ENCODE results near the gene MYO1G.

Gene MYO1G

DNA sequence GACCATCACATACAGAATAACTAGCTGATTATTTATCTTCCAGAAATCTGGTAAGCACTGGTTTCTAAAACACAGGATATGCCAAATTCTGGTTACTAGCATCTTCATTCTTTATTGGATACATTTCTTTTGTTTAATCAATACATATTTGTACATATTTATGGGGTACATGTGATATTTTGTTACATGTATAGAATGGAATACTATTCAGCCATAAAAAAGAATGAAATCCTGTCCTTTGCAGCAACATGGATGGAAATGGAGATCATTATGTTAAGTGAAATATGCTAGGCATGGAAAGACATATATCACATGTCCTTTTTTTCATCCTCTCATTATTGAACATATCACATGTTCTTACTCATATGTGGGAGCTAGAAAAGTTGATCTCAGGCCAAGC is 60.8 kb downstream of the MYO1G start:
- no peaks in the 10 kb centered on the region for H3K27me3 ChIP-seq (ENCODE audit: insufficient read depth, low read length, poor library complexity, severe bottlenecking)

DNA sequence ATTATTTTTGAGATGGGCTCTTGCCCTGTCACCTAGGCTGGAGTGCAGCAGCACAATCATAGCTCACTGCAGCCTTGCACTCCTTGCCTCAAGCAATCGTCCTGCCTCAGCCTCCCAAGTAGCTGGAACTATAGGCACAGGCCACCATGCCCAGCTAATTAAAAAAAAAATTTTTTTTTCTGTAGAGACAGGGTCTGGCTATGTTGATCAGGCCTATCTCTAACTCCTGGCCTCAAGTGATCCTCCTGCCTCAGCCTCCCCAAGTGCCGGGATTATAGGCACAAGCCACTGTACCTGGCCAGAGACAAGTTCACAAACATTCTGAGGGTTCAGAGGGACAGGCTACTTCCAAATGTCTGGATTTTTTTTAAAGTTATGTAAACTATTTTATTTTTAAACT is 61.4 kb downstream of the MYO1G start:
- no peaks in the 10 kb centered on the region for H3K9me2 ChIP-seq (replicated peaks; ENCODE audit: low read depth, low read length)
- no peak overlapping the region for H2AFZ ChIP-seq (ENCODE audit: low read length)
- no peak overlapping the region for H3K9ac ChIP-seq (ENCODE audit: low read depth, low read length, poor library complexity, severe bottlenecking)
- no peaks in the 10 kb centered on the region for H4K20me1 ChIP-seq (ENCODE audit: insufficient read depth, low read length, poor library complexity, severe bottlenecking)
- H3K4me1 ChIP-seq (ENCODE audit: insufficient read depth, low read length, poor library complexity, severe bottlenecking): no peaks in the 10 kb centered on the region
- no peaks in the 10 kb centered on the region for H3K79me2 ChIP-seq (ENCODE audit: insufficient read depth, low read length)
- no peak for TF ChIP-seq EZH2phosphoT487 (IDR thresholded peaks at IDR 0.05; ENCODE audit: borderline replicate concordance)
- TF ChIP-seq, protein P1, sequence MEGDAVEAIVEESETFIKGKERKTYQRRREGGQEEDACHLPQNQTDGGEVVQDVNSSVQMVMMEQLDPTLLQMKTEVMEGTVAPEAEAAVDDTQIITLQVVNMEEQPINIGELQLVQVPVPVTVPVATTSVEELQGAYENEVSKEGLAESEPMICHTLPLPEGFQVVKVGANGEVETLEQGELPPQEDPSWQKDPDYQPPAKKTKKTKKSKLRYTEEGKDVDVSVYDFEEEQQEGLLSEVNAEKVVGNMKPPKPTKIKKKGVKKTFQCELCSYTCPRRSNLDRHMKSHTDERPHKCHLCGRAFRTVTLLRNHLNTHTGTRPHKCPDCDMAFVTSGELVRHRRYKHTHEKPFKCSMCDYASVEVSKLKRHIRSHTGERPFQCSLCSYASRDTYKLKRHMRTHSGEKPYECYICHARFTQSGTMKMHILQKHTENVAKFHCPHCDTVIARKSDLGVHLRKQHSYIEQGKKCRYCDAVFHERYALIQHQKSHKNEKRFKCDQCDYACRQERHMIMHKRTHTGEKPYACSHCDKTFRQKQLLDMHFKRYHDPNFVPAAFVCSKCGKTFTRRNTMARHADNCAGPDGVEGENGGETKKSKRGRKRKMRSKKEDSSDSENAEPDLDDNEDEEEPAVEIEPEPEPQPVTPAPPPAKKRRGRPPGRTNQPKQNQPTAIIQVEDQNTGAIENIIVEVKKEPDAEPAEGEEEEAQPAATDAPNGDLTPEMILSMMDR (conservative IDR thresholded peaks at IDR 0.05; ENCODE audit: low read length): no peak
- H3K9me3 ChIP-seq (ENCODE audit: insufficient read depth, low read depth, low read length): no peaks in the 10 kb centered on the region
- no peak overlapping the region for H3K4me2 ChIP-seq (ENCODE audit: low read depth, low read length, poor library complexity, severe bottlenecking)
- no peaks in the 10 kb centered on the region for H3K27me3 ChIP-seq (ENCODE audit: insufficient read depth, low read length, poor library complexity, severe bottlenecking)
- H3F3A ChIP-seq (ENCODE audit: low read depth): no peaks in the 10 kb centered on the region
- no peaks in the 10 kb centered on the region for H3K36me3 ChIP-seq (ENCODE audit: insufficient read depth, low read length)
- H3K4me3 ChIP-seq (ENCODE audit: low read length, poor library complexity, severe bottlenecking): no peak overlapping the region

More for the DNA sequence above, 60.8 kb downstream of the MYO1G start:
- no peak for TF ChIP-seq EZH2phosphoT487 (IDR thresholded peaks at IDR 0.05; ENCODE audit: borderline replicate concordance)
- TF ChIP-seq, protein P1 (conservative IDR thresholded peaks at IDR 0.05; ENCODE audit: low read length): no peak
- no peaks in the 10 kb centered on the region for H4K20me1 ChIP-seq (ENCODE audit: insufficient read depth, low read length, poor library complexity, severe bottlenecking)
- H2AFZ ChIP-seq (ENCODE audit: low read length): no peak overlapping the region
- no peak overlapping the region for H3K4me3 ChIP-seq (ENCODE audit: low read length, poor library complexity, severe bottlenecking)
- no peaks in the 10 kb centered on the region for H3K79me2 ChIP-seq (ENCODE audit: insufficient read depth, low read length)
- H3K9me2 ChIP-seq (replicated peaks; ENCODE audit: low read depth, low read length): no peaks in the 10 kb centered on the region
- no peaks in the 10 kb centered on the region for H3F3A ChIP-seq (ENCODE audit: low read depth)
- H3K36me3 ChIP-seq (ENCODE audit: insufficient read depth, low read length): no peaks in the 10 kb centered on the region
- no peak overlapping the region for H3K9ac ChIP-seq (ENCODE audit: low read depth, low read length, poor library complexity, severe bottlenecking)
- H3K4me1 ChIP-seq (ENCODE audit: insufficient read depth, low read length, poor library complexity, severe bottlenecking): no peaks in the 10 kb centered on the region
- no peak overlapping the region for H3K4me2 ChIP-seq (ENCODE audit: low read depth, low read length, poor library complexity, severe bottlenecking)
- H3K9me3 ChIP-seq (ENCODE audit: insufficient read depth, low read depth, low read length): no peaks in the 10 kb centered on the region

DNA sequence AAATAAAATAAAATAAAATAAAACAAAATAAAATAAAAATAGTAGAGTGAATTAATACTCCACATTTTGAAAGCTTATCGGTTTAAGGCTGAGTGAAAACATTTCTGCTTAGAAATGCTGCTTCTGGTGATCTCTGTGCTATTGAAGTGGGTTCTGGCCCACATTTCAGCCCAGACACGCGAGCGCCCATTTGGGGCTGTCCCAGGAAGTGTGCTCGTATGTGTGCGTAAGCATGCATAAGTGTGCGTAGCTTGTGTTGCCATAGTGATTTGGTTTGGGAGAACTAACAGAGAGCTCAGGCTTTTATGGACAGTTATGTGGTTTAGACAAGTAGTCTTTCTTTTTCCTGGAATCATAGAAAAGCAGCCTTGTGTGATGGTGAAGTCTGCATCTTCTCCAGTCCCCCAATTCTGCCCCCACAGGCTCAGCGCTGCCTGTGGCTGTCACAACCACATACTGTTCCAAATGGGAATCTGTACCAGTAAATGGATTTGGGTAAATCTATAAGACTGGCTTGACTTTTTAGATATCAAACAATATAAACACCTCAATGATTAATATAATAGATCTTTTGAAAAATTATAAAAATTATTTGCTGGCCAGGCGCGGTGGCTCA is 63.7 kb downstream of the MYO1G start:
- no peak overlapping the region for H3K9ac ChIP-seq (ENCODE audit: low read depth, low read length, poor library complexity, severe bottlenecking)
- H3K9me3 ChIP-seq (ENCODE audit: insufficient read depth, low read depth, low read length): no peaks in the 10 kb centered on the region

More for the DNA sequence above, 63.7 kb downstream of the MYO1G start:
- H4K20me1 ChIP-seq (ENCODE audit: insufficient read depth, low read length, poor library complexity, severe bottlenecking): no peaks in the 10 kb centered on the region
- H3K27me3 ChIP-seq (ENCODE audit: insufficient read depth, low read length, poor library complexity, severe bottlenecking): no peaks in the 10 kb centered on the region
- H3K4me3 ChIP-seq (ENCODE audit: low read length, poor library complexity, severe bottlenecking): no peak overlapping the region
- TF ChIP-seq, protein P1 (conservative IDR thresholded peaks at IDR 0.05; ENCODE audit: low read length): no peak
- TF ChIP-seq EZH2phosphoT487 (IDR thresholded peaks at IDR 0.05; ENCODE audit: borderline replicate concordance): no peak
- no peaks in the 10 kb centered on the region for H3F3A ChIP-seq (ENCODE audit: low read depth)
- H3K79me2 ChIP-seq (ENCODE audit: insufficient read depth, low read length): no peaks in the 10 kb centered on the region
- H3K4me1 ChIP-seq (ENCODE audit: insufficient read depth, low read length, poor library complexity, severe bottlenecking): no peaks in the 10 kb centered on the region
- no peak overlapping the region for H2AFZ ChIP-seq (ENCODE audit: low read length)
- no peak overlapping the region for H3K4me2 ChIP-seq (ENCODE audit: low read depth, low read length, poor library complexity, severe bottlenecking)
- no peaks in the 10 kb centered on the region for H3K9me2 ChIP-seq (replicated peaks; ENCODE audit: low read depth, low read length)
- no peaks in the 10 kb centered on the region for H3K36me3 ChIP-seq (ENCODE audit: insufficient read depth, low read length)

Data from Loucy (cell line).